CD14-positive monocyte (primary cell): ENCODE data around the gene TMEM179. TPM values are rescaled to one million over a fixed set of nuclear protein-coding genes. Genes with fewer than 3 reads are reported as not detected.

Experiments used
- DNase-seq, 3 donors: peaks; one replicate each; pipeline ENCODE4 v3.0.0-alpha.2; 2011 to 2022
- H2AFZ ChIP-seq: 2 replicates; pipeline ENCODE4 v1.6.0; 2012; ENCODE audit warnings: mild to moderate bottlenecking, low read depth, low read length, inconsistent platforms; ENCODE audit not compliant: insufficient read depth, poor library complexity, severe bottlenecking
- H3K27ac ChIP-seq, 2 donors: 1 replicate in 1 of 2; 2 replicates in 1 of 2; pipeline ENCODE4 v1.5.1; 2012 to 2013; ENCODE audit warnings: low read length in 2 of 2, control low read depth in 1 of 2, inconsistent platforms in 1 of 2, low read depth in 1 of 2, mild to moderate bottlenecking in 1 of 2
- H3K27me3 ChIP-seq, 2 donors: one replicate each; pipeline versions ENCODE4 v1.6.0 to v1.6.1; 2011 to 2013; ENCODE audit warnings: low read length in 2 of 2; ENCODE audit not compliant: control insufficient read depth in 2 of 2, insufficient read depth in 2 of 2
- H3K36me3 ChIP-seq, 2 donors: replicated peaks in 1 of 2; 1 replicate in 1 of 2; 2 replicates in 1 of 2; pipeline versions ENCODE4 v1.5.1 to v1.6.1; 2012 to 2013; ENCODE audit warnings: low read length in 2 of 2, control low read depth in 1 of 2, inconsistent platforms in 1 of 2, mild to moderate bottlenecking in 1 of 2; ENCODE audit not compliant: insufficient read depth in 2 of 2, control insufficient read depth in 1 of 2
- H3K4me1 ChIP-seq, 2 donors: 1 replicate in 1 of 2; 2 replicates in 1 of 2; pipeline versions ENCODE4 v1.5.1 to v1.6.1; 2012 to 2013; ENCODE audit warnings: low read length in 2 of 2, control low read depth in 1 of 2, inconsistent platforms in 1 of 2, mild to moderate bottlenecking in 1 of 2, moderate library complexity in 1 of 2; ENCODE audit not compliant: insufficient read depth in 2 of 2, control insufficient read depth in 1 of 2
- H3K4me2 ChIP-seq: replicated peaks from 2 replicates; pipeline ENCODE3; 2012; ENCODE audit warnings: low read length, moderate library complexity, mild to moderate bottlenecking; ENCODE audit not compliant: poor library complexity, severe bottlenecking; ENCODE audit errors: extremely low read depth
- H3K4me3 ChIP-seq, 3 experiments: fragments of 200-600 bp in 1 of 3; sonication (generic) in 1 of 3; replicated peaks in 1 of 3; 1 replicate in 2 of 3; 2 replicates in 1 of 3; pipeline ENCODE4 v1.5.1; 2011 to 2013; ENCODE audit warnings: low read length in 3 of 3, mild to moderate bottlenecking in 3 of 3, control low read depth in 2 of 3, low read depth in 2 of 3, inconsistent platforms in 1 of 3, moderate library complexity in 1 of 3
- H3K79me2 ChIP-seq: 2 replicates; pipeline ENCODE4 v1.6.0; 2012; ENCODE audit warnings: mild to moderate bottlenecking, control low read depth, inconsistent platforms, low read length, moderate library complexity; ENCODE audit not compliant: insufficient read depth
- H3K9ac ChIP-seq: 2 replicates; pipeline ENCODE4 v1.6.0; 2017; ENCODE audit warnings: low read length, mild to moderate bottlenecking; ENCODE audit not compliant: insufficient read depth, poor library complexity, severe bottlenecking
- H3K9me3 ChIP-seq, 2 donors: replicated peaks in 1 of 2; 1 replicate in 1 of 2; 2 replicates in 1 of 2; pipeline versions ENCODE4 v1.5.1 to v1.6.1; 2012 to 2013; ENCODE audit warnings: low read length in 2 of 2, control low read depth in 1 of 2; ENCODE audit not compliant: control insufficient read depth in 1 of 2, insufficient read depth in 1 of 2
- H4K20me1 ChIP-seq: 2 replicates; pipeline ENCODE4 v1.6.0; 2012; ENCODE audit warnings: mild to moderate bottlenecking, low read length, control low read depth, moderate library complexity; ENCODE audit not compliant: insufficient read depth
- H3K27ac Mint-ChIP-seq, 7 donors: one replicate each; pipeline ENCODE4 v1.8.0; 2020; ENCODE audit warnings: mild to moderate bottlenecking in 7 of 7, mixed read lengths in 7 of 7, moderate library complexity in 6 of 7, inconsistent platforms in 2 of 7
- H3K27me3 Mint-ChIP-seq, 3 donors: one replicate each; pipeline ENCODE4 v1.8.0; 2021 to 2022; ENCODE audit warnings: low read depth in 3 of 3, mild to moderate bottlenecking in 3 of 3, mixed read lengths in 3 of 3, moderate library complexity in 3 of 3, inconsistent platforms in 1 of 3
- H3K36me3 Mint-ChIP-seq, 2 donors: one replicate each; pipeline ENCODE4 v1.8.0; 2020; ENCODE audit warnings: mixed read lengths in 2 of 2, inconsistent platforms in 1 of 2, mild to moderate bottlenecking in 1 of 2
- H3K4me1 Mint-ChIP-seq: one replicate; pipeline ENCODE4 v1.8.0; 2020; ENCODE audit warnings: mild to moderate bottlenecking, mixed read lengths
- H3K4me3 Mint-ChIP-seq, 2 donors: one replicate each; pipeline ENCODE4 v1.8.0; 2020; ENCODE audit warnings: mild to moderate bottlenecking in 2 of 2, mixed read lengths in 2 of 2, moderate library complexity in 1 of 2
- H3K9me3 Mint-ChIP-seq, 7 donors: one replicate each; pipeline ENCODE4 v1.8.0; 2020 to 2022; ENCODE audit warnings: mixed read lengths in 7 of 7, mild to moderate bottlenecking in 6 of 7, moderate library complexity in 6 of 7, inconsistent platforms in 2 of 7
- WGBS: methylation state at CpG from one replicate; pipeline ENCODE4 v1.1.5; 2013; ENCODE audit warnings: missing lambda C conversion rate; ENCODE audit not compliant: insufficient coverage; 5-methylcytosine and 5-hydroxymethylcytosine counted together
- intact Hi-C, 2 donors: fragments of 100-400 bp; cut with micrococcal nuclease; formaldehyde crosslinking; loops; one replicate each; pipeline versions ENCODE4 v1.15.0 to v1.15.1; 2023
- polyA plus RNA-seq, 3 donors: library from polyadenylated mRNA; depleted of rRNA in 1 of 3; unstranded in 2 of 3; stranded (reverse) in 1 of 3; fragments of 300-500 nt in 2 of 3; fragments of >200 nt in 1 of 3; fragmentation: Illumina TruSeq in 2 of 3; gene quantifications; 1 replicate in 2 of 3; 2 replicates in 1 of 3; pipeline ENCODE4 v1.2.3, GENCODE V29; 2012 to 2021
- TF ChIP-seq, protein P1 (sequence below): fragments of 200-600 bp; IDR thresholded peaks from one replicate; pipeline ENCODE4 v1.8.0; 2022; ENCODE audit warnings: antibody characterized with exemption, mild to moderate bottlenecking

The TMEM179 gene
- polyA plus RNA-seq, 3 donors: not detected

DNA sequence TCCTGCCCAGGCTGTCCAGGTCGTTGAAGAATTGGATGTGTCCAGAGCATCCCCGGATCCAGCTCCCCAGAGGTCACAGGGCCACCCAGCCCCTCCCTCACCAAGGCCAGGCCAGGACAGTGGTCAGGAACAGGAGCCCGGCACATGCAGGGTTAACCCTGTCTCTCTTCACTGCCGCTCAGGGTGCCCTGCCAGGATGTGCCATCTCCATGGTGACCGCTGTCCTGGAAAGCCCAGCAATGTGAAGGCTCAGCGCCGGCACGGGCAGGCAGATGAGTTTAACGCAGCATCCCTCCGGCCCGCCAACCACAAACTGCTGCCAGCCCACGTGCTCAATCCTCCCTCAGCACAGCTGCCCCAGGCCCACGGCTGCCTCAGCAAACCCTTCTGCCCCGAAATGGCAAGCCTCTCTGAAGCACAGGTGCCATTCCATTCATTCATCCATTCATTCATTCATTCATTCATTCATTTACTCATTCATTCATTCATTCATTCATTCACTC is 4.4 kb downstream of the TMEM179 start:
- peaks cover 0 to 8% (median 2%) of the 10 kb centered on the region in 7 donors for H3K9me3 Mint-ChIP-seq
- intact Hi-C loops: no loop called here
- DNase-seq: no peak
- Histone ChIP-seq H3K79me2 (no peaks in the 10 kb centered on the region), H3K27ac (no peak overlapping the region), H3K4me2 (no peak overlapping the region), H3K4me1 (no peaks in the 10 kb centered on the region), H2AFZ (no peak overlapping the region), H3K9me3 (no peaks in the 10 kb centered on the region), H3K4me3 (no peak overlapping the region), H3K27me3 (peaks cover 0 to 15% of the 10 kb centered on the region in 2 donors), H4K20me1 (no peaks in the 10 kb centered on the region), H3K36me3 (no peaks in the 10 kb centered on the region), H3K9ac (no peak overlapping the region)
- H3K4me1 Mint-ChIP-seq: peaks cover 2% of the 10 kb centered on the region
- H3K27ac Mint-ChIP-seq: no peak overlapping the region
- no peak overlapping the region for H3K4me3 Mint-ChIP-seq
- H3K27me3 Mint-ChIP-seq: peaks cover 18 to 29% (median 28%) of the 10 kb centered on the region in 3 donors
- TF ChIP-seq, protein P1, sequence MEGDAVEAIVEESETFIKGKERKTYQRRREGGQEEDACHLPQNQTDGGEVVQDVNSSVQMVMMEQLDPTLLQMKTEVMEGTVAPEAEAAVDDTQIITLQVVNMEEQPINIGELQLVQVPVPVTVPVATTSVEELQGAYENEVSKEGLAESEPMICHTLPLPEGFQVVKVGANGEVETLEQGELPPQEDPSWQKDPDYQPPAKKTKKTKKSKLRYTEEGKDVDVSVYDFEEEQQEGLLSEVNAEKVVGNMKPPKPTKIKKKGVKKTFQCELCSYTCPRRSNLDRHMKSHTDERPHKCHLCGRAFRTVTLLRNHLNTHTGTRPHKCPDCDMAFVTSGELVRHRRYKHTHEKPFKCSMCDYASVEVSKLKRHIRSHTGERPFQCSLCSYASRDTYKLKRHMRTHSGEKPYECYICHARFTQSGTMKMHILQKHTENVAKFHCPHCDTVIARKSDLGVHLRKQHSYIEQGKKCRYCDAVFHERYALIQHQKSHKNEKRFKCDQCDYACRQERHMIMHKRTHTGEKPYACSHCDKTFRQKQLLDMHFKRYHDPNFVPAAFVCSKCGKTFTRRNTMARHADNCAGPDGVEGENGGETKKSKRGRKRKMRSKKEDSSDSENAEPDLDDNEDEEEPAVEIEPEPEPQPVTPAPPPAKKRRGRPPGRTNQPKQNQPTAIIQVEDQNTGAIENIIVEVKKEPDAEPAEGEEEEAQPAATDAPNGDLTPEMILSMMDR: no peak
- H3K36me3 Mint-ChIP-seq: no peaks in the 10 kb centered on the region
- WGBS: 32% methylated on average over 14 of the region's 14 CpGs

DNA sequence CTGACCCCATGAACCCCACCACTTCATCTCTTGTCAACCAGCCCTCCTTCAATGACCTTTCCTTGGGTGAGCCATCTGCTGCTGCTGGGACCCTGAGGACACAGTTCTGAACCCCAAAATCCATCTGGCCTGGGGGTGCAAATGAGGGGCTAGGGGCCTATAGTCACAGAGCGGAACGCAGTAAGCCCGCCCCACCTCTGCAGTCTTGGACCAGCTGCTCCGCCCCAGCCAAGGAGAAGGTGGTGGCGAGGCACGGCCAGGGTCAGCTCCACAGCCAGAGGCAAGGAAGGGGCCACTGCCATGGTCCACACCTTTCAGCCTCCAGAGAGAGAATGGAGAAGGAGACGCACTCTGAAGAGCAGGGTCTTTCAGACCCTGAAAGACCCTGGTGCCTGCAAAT is 5.1 kb downstream of the TMEM179 start:
- no peaks in the 10 kb centered on the region for H3K36me3 ChIP-seq
- 98% methylated on average over 6 of the region's 7 CpGs for WGBS
- H3K9ac ChIP-seq: no peak overlapping the region
- H3K27ac ChIP-seq: no peak overlapping the region
- H3K27me3 ChIP-seq: peaks cover 0 to 9% of the 10 kb centered on the region in 2 donors
- H3K9me3 ChIP-seq: no peaks in the 10 kb centered on the region
- H3K4me1 Mint-ChIP-seq: peaks cover under 1% of the 10 kb centered on the region
- H3K36me3 Mint-ChIP-seq: no peaks in the 10 kb centered on the region
- H3K9me3 Mint-ChIP-seq: peaks cover 0 to 6% (median 0%) of the 10 kb centered on the region in 7 donors
- no peak overlapping the region for H3K27ac Mint-ChIP-seq
- H3K4me3 ChIP-seq: no peak overlapping the region
- intact Hi-C loops: no loop called here
- DNase-seq: no peak
- no peaks in the 10 kb centered on the region for H3K4me1 ChIP-seq
- H3K79me2 ChIP-seq: no peaks in the 10 kb centered on the region
- TF ChIP-seq, protein P1: no peak
- H4K20me1 ChIP-seq: no peaks in the 10 kb centered on the region
- H3K27me3 Mint-ChIP-seq: peaks cover 14 to 23% (median 22%) of the 10 kb centered on the region in 3 donors
- H2AFZ ChIP-seq: no peak overlapping the region
- H3K4me2 ChIP-seq: no peak overlapping the region
- H3K4me3 Mint-ChIP-seq: no peak overlapping the region
